ENCODE measurements around the gene ANKHD1.

ANKHD1 gene

GRCh38 chr5:140545606-140546005 lies 144.0 kb downstream of the ANKHD1 start:
- DNase-seq = no peak

- no peak for DNase-seq
These were observed 145.3 kb downstream of the ANKHD1 start for GRCh38 chr5:140546851-140547507.

GRCh38 chr5:140547508-140548299 lies 146.1 kb downstream of the ANKHD1 start, which contains the start of gene EIF4EBP3:
TSS of gene EIF4EBP3 (plus strand) at chr5:140547662. CDS start at chr5:140547738, 76 bp downstream.
- peak; percentile 42 for DNase-seq

GRCh38 chr5:140548300-140548688 lies 146.7 kb downstream of the ANKHD1 start:
- DNase-seq = no peak

GRCh38 chr5:140548791-140549190 lies 147.2 kb downstream of the ANKHD1 start:
- no peak for DNase-seq

- peak; percentile 3 for DNase-seq
These were observed 147.9 kb downstream of the ANKHD1 start for GRCh38 chr5:140549237-140550144.

GRCh38 chr5:140550147-140551079 lies 148.8 kb downstream of the ANKHD1 start:
- no peak for DNase-seq

GRCh38 chr5:140551872-140552271 lies 150.2 kb downstream of the ANKHD1 start:
- DNase-seq = no peak

GRCh38 chr5:140553657-140554056 lies 152.0 kb downstream of the ANKHD1 start:
- DNase-seq = no peak

GRCh38 chr5:140554454-140554853 lies 152.8 kb downstream of the ANKHD1 start:
- no peak for DNase-seq

GRCh38 chr5:140555747-140556312 lies 154.2 kb downstream of the ANKHD1 start:
- DNase-seq = no peak

GRCh38 chr5:140556438-140556837 lies 154.8 kb downstream of the ANKHD1 start:
- no peak for DNase-seq

- DNase-seq = peak; percentile 76
These were observed 155.6 kb downstream of the ANKHD1 start, which contains the start of gene SRA1 for GRCh38 chr5:140557136-140557805. TSS of gene SRA1 (minus strand) at chr5:140557473. CDS start at chr5:140557452, 21 bp downstream.

- DNase-seq = no peak
These were observed 156.3 kb downstream of the ANKHD1 start for GRCh38 chr5:140557965-140558364.

GRCh38 chr5:140558542-140558941 lies 156.9 kb downstream of the ANKHD1 start:
- DNase-seq = no peak

- DNase-seq = no peak
These were observed 158.6 kb downstream of the ANKHD1 start for GRCh38 chr5:140560227-140560626.

- DNase-seq = no peak
These were observed 160.3 kb downstream of the ANKHD1 start for GRCh38 chr5:140561753-140562523.

- no peak for DNase-seq
These were observed 162.0 kb downstream of the ANKHD1 start for GRCh38 chr5:140563596-140563995.

- peak; percentile 94 for DNase-seq
These were observed 162.8 kb downstream of the ANKHD1 start, which contains the start of the genes APBB3 and SLC35A4 for GRCh38 chr5:140564196-140565023. TSS of gene APBB3 (minus strand) at chr5:140564598. CDS start at chr5:140564245, 353 bp downstream. TSS of gene SLC35A4 (plus strand) at chr5:140564828. CDS start at chr5:140567170, 2,342 bp downstream.
